HG03571 (cell line): ENCODE results near the gene HIBCH.
"Not testable (repeated sequence)": the region's sequence is repeated elsewhere in the genome, so short reads cannot be mapped to it uniquely, and the experiment has no call there.

Experiments used
- ATAC-seq: cut with Tn5 transposase; IDR thresholded peaks from one replicate; pipeline ENCODE4 v1.9.1; 2021; ENCODE audit not compliant: unreplicated experiment

Gene HIBCH

GRCh38 chr2:190311893-190312634 is 7.6 kb downstream of the HIBCH start:
- ATAC-seq: no peak

- ATAC-seq: no peak
Observed at GRCh38 chr2:190308031-190308430, 11.6 kb downstream of the HIBCH start.

- no peak for ATAC-seq
Observed at GRCh38 chr2:190304404-190304803, 15.2 kb downstream of the HIBCH start.

- ATAC-seq: no peak
Observed at GRCh38 chr2:190303647-190304046, 16.0 kb downstream of the HIBCH start.

- ATAC-seq: no peak
Observed at GRCh38 chr2:190302052-190302451, 17.6 kb downstream of the HIBCH start.

GRCh38 chr2:190301032-190301431 is 18.6 kb downstream of the HIBCH start:
- ATAC-seq: no peak

GRCh38 chr2:190297880-190298279 is 21.7 kb downstream of the HIBCH start:
- not testable (repeated sequence) for ATAC-seq

- no peak for ATAC-seq
Observed at GRCh38 chr2:190283783-190284182, 35.8 kb downstream of the HIBCH start.

- ATAC-seq: no peak
Observed at GRCh38 chr2:190280565-190281350, 38.9 kb downstream of the HIBCH start.

- ATAC-seq: not testable (repeated sequence)
Observed at GRCh38 chr2:190279256-190280134, 40.1 kb downstream of the HIBCH start.

- no peak for ATAC-seq
Observed at GRCh38 chr2:190277234-190278112, 42.2 kb downstream of the HIBCH start.

GRCh38 chr2:190272457-190272842 is 47.2 kb downstream of the HIBCH start:
- no peak for ATAC-seq

- ATAC-seq: no peak
Observed at GRCh38 chr2:190271783-190272456, 47.7 kb downstream of the HIBCH start.

- ATAC-seq: no peak
Observed at GRCh38 chr2:190270298-190270697, 49.3 kb downstream of the HIBCH start.

- ATAC-seq: not testable (repeated sequence)
Observed at GRCh38 chr2:190269699-190270098, 49.9 kb downstream of the HIBCH start.

- ATAC-seq: no peak
Observed at GRCh38 chr2:190267302-190267701, 52.3 kb downstream of the HIBCH start.

GRCh38 chr2:190266314-190266713 is 53.3 kb downstream of the HIBCH start:
- ATAC-seq: no peak

GRCh38 chr2:190261851-190262250 is 57.8 kb downstream of the HIBCH start:
- ATAC-seq: no peak

- ATAC-seq: no peak
Observed at GRCh38 chr2:190256087-190256486, 63.5 kb downstream of the HIBCH start.

- no peak for ATAC-seq
Observed at GRCh38 chr2:190255676-190256075, 64.0 kb downstream of the HIBCH start.
